ENCODE data around the gene ACTR6.
"Not testable (repeated sequence)": the region's sequence is repeated elsewhere in the genome, so short reads cannot be mapped to it uniquely, and the experiment has no call there.

DNA sequence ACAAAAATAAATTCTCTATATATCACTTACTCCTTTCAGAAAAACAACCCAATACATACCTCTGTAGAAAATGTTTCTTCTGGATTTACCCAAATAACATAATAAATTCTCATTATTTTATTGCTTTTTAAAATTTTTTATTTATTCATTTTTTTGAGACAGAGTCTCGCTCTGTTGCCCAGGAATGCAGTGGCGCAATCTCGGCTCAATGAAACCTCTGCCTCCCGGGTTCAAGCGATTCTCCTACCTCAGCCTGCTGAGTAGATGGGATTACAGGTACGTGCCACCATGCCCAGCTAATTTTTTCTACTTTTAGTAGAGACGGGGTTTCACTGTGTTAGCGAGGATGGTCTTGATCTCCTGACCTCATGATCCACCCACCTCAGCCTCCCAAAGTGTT, 24.1 kb upstream of the ACTR6 start:
- TF ChIP-seq, protein P1, sequence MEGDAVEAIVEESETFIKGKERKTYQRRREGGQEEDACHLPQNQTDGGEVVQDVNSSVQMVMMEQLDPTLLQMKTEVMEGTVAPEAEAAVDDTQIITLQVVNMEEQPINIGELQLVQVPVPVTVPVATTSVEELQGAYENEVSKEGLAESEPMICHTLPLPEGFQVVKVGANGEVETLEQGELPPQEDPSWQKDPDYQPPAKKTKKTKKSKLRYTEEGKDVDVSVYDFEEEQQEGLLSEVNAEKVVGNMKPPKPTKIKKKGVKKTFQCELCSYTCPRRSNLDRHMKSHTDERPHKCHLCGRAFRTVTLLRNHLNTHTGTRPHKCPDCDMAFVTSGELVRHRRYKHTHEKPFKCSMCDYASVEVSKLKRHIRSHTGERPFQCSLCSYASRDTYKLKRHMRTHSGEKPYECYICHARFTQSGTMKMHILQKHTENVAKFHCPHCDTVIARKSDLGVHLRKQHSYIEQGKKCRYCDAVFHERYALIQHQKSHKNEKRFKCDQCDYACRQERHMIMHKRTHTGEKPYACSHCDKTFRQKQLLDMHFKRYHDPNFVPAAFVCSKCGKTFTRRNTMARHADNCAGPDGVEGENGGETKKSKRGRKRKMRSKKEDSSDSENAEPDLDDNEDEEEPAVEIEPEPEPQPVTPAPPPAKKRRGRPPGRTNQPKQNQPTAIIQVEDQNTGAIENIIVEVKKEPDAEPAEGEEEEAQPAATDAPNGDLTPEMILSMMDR (IDR thresholded peaks at IDR 0.05): not testable (repeated sequence)
- TF ChIP-seq POLR2A (IDR thresholded peaks at IDR 0.05): not testable (repeated sequence)

All from Peyer's patch (tissue), 4 donors.